Chondrocyte (in vitro differentiated cells): ENCODE results near the gene KRT13. TPM values are rescaled to one million over a fixed set of nuclear protein-coding genes. Genes with fewer than 3 reads are reported as not detected.

Source experiments
- DNase-seq: peaks from one replicate; pipeline ENCODE4 v3.0.0; 2021; ENCODE audit warnings: mixed read lengths, low spot score
- H3K27ac Mint-ChIP-seq: one replicate; pipeline ENCODE4 v1.8.0; 2021; ENCODE audit warnings: mild to moderate bottlenecking, moderate library complexity, mixed read lengths; ENCODE audit not compliant: unreplicated experiment
- H3K27me3 Mint-ChIP-seq: 2 replicates; pipeline ENCODE4 v1.8.0; 2021; ENCODE audit warnings: low read depth, mixed read lengths
- H3K36me3 Mint-ChIP-seq: 2 replicates; pipeline ENCODE4 v1.8.0; 2021; ENCODE audit warnings: low read depth, mixed read lengths
- H3K4me1 Mint-ChIP-seq: 2 replicates; pipeline ENCODE4 v1.8.0; 2021; ENCODE audit warnings: low read depth, mild to moderate bottlenecking, mixed read lengths
- H3K4me3 Mint-ChIP-seq: one replicate; pipeline ENCODE4 v1.8.0; 2021; ENCODE audit warnings: mild to moderate bottlenecking, moderate library complexity, mixed read lengths; ENCODE audit not compliant: unreplicated experiment
- H3K9me3 Mint-ChIP-seq: 2 replicates; pipeline ENCODE4 v1.8.0; 2021; ENCODE audit warnings: low read depth, mixed read lengths
- CTCF ChIP-seq: fragments of 200-600 bp; sonication (generic); IDR thresholded peaks from 2 replicates; pipeline ENCODE4 v1.5.0; 2021; ENCODE audit warnings: antibody characterized with exemption, mild to moderate bottlenecking, moderate library complexity
- total RNA-seq: library from RNA; stranded (reverse); gene quantifications from 3 replicates; pipeline ENCODE4 v1.2.1, GENCODE V29; 2021

The KRT13 gene
- total RNA-seq, 1 donor from 2014 or later = not detected

GRCh38 chr17:41516147-41516829, 10.9 kb upstream of the KRT13 start:
- no peak overlapping the region for H3K4me3 Mint-ChIP-seq
- H3K27ac Mint-ChIP-seq = no peak overlapping the region
- no peaks in the 10 kb centered on the region for H3K4me1 Mint-ChIP-seq
- no peak for DNase-seq
- H3K9me3 Mint-ChIP-seq = no peaks in the 10 kb centered on the region
- TF ChIP-seq CTCF = no peak
- H3K27me3 Mint-ChIP-seq = peaks cover 11% of the 10 kb centered on the region
- no peaks in the 10 kb centered on the region for H3K36me3 Mint-ChIP-seq

- Mint-ChIP-seq H3K4me3 (no peak overlapping the region), H3K4me1 (no peaks in the 10 kb centered on the region), H3K9me3 (no peaks in the 10 kb centered on the region), H3K27me3 (peaks cover 11% of the 10 kb centered on the region), H3K36me3 (no peaks in the 10 kb centered on the region), H3K27ac (no peak overlapping the region)
- no peak for TF ChIP-seq CTCF
- DNase-seq = no peak
Observed at GRCh38 chr17:41513168-41513547, 7.7 kb upstream of the KRT13 start.

GRCh38 chr17:41512546-41513167, 7.2 kb upstream of the KRT13 start:
- no peaks in the 10 kb centered on the region for H3K9me3 Mint-ChIP-seq
- peaks cover 11% of the 10 kb centered on the region for H3K27me3 Mint-ChIP-seq
- no peaks in the 10 kb centered on the region for H3K4me1 Mint-ChIP-seq
- TF ChIP-seq CTCF = no peak
- no peaks in the 10 kb centered on the region for H3K36me3 Mint-ChIP-seq
- no peak overlapping the region for H3K4me3 Mint-ChIP-seq
- no peak for DNase-seq
- no peak overlapping the region for H3K27ac Mint-ChIP-seq

GRCh38 chr17:41511716-41512115, 6.3 kb upstream of the KRT13 start:
- Mint-ChIP-seq H3K4me1 (no peaks in the 10 kb centered on the region), H3K9me3 (no peaks in the 10 kb centered on the region), H3K4me3 (no peak overlapping the region), H3K36me3 (no peaks in the 10 kb centered on the region), H3K27ac (no peak overlapping the region), H3K27me3 (peaks cover 11% of the 10 kb centered on the region)
- TF ChIP-seq CTCF = no peak
- DNase-seq = no peak

- DNase-seq = no peak
- Mint-ChIP-seq H3K4me3 (no peak overlapping the region), H3K4me1 (no peaks in the 10 kb centered on the region), H3K9me3 (no peaks in the 10 kb centered on the region), H3K27ac (no peak overlapping the region), H3K36me3 (no peaks in the 10 kb centered on the region), H3K27me3 (peaks cover 9% of the 10 kb centered on the region)
- no peak for TF ChIP-seq CTCF
Observed at GRCh38 chr17:41511116-41511515, 5.7 kb upstream of the KRT13 start.
